NT2/D1 (cell line): Measurements from ENCODE around the gene CCDC196.

ENCODE experiments used
- SUZ12 ChIP-seq: IDR thresholded peaks from 2 replicates; pipeline ENCODE4 v1.6.1; 2011; ENCODE audit not compliant: insufficient read length, insufficient read depth; ENCODE audit errors: extremely low read depth
- YY1 ChIP-seq: IDR thresholded peaks from 2 replicates; pipeline ENCODE4 v1.6.1; 2011; ENCODE audit not compliant: insufficient read length, insufficient read depth
- ZNF274 ChIP-seq: IDR thresholded peaks from 2 replicates; pipeline ENCODE4 v1.6.1; 2011; ENCODE audit warnings: mild to moderate bottlenecking, low read depth, low read length

DNA sequence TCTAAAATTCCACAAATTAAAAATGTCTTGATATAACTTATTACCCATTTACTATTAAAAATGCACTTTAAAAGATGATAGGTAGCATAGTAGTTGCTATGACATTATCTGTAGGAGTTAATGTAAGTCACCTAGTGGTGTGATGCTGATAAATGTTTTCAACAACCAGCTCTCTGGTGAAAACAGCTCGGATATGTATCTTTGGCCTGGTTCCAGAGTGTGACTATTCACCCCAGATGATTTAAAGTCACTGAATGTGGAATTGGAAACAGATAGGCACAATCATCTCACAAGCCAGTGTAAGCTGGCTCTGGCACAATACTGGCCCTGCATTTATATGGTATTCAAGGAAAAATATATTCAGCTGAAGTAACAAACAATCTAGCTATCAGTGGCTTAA, 9.2 kb upstream of the CCDC196 start:
- TF ChIP-seq YY1 (no peak), ZNF274 (no peak), SUZ12 (no peak)
